Erythroblast (primary cell): ENCODE measurements around the gene DOCK2.

Experiments
- GATA1 ChIP-seq: IDR thresholded peaks from 2 replicates; pipeline ENCODE4 v1.6.1; 2011; ENCODE audit warnings: low read depth, mild to moderate bottlenecking, control low read depth, low read length, moderate library complexity
- POLR2A ChIP-seq: IDR thresholded peaks from 2 replicates; pipeline ENCODE4 v1.6.1; 2011; ENCODE audit warnings: mild to moderate bottlenecking, low read length

DNA sequence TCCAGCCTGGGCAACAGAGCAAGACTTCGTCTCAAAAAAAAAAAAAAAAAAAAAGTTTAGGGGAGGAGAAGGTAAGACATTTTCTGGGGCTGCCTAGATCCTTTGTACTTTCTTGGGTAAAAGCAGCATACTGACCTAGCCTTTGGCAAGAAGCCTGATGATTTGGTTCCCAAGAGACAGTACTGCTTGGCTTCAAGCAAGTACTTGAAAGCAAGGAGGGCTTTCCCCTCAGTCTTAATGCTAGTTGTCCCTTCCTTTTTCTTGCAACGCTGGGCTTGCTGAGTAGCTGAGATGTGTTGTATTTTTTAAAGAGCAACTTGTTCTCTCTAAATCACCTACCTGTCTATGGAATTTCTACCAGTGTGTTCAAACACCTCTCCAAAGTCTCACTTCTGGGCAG is 267.0 kb downstream of the DOCK2 start:
- TF ChIP-seq GATA1 (no peak), POLR2A (no peak)
